HuH-7.5 (cell line): ENCODE results near the gene ELF5.
A peak's percentile ranks its signal among the peaks of the same experiment; 100 is the strongest.

Experiments used
- DNase-seq: peaks from one replicate; pipeline ENCODE4 v3.0.0; 2011; ENCODE audit warnings: low spot score

ELF5 gene

GRCh38 chr11:34451053-34451452 is 62.5 kb downstream of the ELF5 start:
- DNase-seq: no peak

DNA sequence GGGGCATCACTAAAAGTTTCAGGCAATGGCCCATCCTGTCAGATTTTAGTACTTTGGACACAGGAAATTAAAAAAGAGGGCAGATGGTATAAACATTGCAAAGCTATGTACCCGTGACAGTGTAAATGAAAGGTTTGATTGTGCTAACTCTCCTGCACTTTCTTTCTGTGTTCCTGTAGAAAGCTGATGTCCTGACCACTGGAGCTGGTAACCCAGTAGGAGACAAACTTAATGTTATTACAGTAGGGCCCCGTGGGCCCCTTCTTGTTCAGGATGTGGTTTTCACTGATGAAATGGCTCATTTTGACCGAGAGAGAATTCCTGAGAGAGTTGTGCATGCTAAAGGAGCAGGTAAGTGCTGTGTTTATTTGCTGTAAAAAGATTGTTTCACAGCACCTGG is 64.6 kb downstream of the ELF5 start:
- no peak for DNase-seq

- DNase-seq: no peak
These were observed 65.2 kb downstream of the ELF5 start for GRCh38 chr11:34448223-34448994.

- DNase-seq: no peak
These were observed 66.5 kb downstream of the ELF5 start for GRCh38 chr11:34447044-34447443.

DNA sequence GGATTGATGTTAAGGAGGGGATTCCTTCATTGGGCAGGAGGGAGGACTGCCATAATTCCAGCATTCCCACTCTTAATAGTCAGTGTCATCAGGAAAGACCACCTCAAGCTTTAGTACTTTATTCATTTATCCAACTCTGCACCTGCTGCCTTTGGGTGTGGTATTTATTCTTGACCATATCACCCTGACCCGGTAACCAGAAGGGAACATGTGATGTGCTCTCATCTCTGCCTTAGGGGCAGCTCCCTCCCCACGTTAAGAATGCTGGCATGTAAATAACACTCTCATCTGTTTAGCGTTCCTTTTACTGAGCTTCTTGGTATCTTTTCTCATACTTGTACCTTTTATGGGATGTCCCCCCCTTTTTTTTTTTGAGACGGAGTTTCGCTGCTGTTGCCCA is 67.2 kb downstream of the ELF5 start:
- no peak for DNase-seq

DNA sequence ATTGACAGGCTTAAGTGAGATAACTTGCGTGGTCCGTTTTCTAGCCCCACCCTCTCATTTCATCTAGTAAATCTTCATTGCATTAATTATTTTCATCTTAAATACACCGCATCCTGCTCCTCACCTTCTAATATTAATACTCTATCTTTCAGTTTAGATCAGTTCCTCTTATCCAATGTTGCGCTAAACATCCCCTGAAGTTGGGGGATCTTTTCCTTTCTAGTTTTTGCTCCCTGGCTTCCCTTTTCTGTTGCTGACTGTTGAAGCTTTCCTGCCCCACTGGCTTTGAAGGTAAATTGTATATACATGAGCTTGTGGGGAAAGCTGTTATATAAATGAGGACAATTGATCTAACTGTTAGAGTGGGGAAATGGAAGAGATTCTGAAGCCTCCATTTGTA is 67.6 kb downstream of the ELF5 start:
- no peak for DNase-seq

- DNase-seq: no peak
These were observed 69.2 kb downstream of the ELF5 start for GRCh38 chr11:34444428-34444827.

DNA sequence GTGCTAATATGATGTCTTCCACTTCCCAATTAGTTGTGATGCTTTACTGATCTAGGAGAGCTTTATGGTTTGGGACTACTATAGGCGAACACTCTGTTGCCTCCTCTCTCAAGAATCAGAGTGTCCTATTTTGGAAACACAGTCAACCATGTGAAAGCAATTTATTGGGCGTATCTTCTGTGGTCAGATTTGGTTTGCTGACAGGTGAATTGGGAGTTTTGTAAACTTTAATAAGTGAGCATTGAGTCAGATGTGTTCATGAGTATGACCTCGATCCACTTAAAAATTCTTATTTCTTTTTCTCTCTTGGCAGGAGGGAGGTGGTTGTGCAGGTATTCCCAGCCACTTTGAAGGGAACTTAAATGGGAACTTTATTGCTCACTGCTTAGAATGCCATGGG is 70.5 kb downstream of the ELF5 start:
- no peak for DNase-seq

DNA sequence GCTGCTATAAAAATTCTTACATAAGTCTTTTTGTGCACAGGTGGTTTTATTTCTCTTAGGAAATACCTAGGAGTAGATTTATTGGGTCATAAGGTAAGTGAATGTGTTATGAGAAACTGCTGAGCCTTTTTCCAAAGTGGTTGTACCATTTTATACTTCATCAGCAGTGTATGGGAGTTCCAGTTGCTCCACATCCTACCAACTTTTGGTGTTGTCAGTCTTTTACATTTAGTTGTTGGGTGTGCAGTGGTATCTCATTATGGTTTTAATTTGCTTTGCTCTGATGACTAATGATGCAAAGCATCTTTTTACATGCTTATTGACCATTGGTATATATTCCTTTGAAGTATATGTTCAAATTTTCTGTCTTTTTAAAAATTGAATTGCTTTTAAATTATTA is 71.8 kb downstream of the ELF5 start:
- no peak for DNase-seq

GRCh38 chr11:34439610-34440198 is 73.9 kb downstream of the ELF5 start:
- no peak for DNase-seq

DNA sequence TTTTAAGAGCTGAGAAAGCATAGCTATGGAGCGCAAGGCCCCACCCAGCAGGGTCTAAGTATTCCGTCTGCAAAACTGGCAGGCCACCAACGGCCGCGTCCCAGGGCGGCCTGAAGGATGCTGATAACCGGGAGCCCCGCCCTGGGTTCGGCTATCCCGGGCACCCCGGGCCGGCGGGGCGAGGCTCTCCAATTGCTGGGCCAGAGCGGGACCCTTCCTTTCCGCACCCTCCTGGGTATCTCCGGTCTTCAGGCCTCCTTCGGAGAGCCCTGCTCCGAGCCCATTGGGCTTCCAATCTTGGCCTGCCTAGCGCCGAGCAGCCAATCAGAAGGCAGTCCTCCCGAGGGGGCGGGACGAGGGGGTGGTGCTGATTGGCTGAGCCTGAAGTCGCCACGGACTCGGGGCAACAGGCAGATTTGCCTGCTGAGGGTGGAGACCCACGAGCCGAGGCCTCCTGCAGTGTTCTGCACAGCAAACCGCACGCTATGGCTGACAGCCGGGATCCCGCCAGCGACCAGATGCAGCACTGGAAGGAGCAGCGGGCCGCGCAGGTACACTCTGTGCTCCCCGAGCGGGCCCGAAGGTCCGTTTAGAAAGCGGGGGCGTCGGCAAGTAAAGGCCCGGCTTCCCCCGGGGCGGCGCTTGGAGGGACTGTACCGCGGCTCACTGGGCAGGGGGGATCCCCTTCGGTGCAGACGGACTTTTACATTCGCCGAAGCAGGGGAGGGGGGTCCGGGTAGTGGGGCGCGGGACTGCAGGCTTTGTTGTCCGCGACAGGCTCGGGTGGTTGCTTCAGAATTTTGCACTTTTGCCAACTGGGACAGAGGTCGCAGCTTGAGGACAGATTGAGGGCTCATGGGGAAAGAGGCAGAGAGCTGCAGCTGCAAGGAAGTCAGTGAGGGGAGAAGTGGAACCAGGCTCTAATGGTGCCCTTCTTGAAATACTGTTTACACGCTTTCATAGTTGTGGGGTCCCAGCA is 74.8 kb downstream of the ELF5 start, which contains the start of gene CAT:
TSS of gene CAT (plus strand) at position 406 of the 979 bp plus-strand sequence. CDS start at position 486, 80 bp downstream.
- DNase-seq: peak; percentile 75

DNA sequence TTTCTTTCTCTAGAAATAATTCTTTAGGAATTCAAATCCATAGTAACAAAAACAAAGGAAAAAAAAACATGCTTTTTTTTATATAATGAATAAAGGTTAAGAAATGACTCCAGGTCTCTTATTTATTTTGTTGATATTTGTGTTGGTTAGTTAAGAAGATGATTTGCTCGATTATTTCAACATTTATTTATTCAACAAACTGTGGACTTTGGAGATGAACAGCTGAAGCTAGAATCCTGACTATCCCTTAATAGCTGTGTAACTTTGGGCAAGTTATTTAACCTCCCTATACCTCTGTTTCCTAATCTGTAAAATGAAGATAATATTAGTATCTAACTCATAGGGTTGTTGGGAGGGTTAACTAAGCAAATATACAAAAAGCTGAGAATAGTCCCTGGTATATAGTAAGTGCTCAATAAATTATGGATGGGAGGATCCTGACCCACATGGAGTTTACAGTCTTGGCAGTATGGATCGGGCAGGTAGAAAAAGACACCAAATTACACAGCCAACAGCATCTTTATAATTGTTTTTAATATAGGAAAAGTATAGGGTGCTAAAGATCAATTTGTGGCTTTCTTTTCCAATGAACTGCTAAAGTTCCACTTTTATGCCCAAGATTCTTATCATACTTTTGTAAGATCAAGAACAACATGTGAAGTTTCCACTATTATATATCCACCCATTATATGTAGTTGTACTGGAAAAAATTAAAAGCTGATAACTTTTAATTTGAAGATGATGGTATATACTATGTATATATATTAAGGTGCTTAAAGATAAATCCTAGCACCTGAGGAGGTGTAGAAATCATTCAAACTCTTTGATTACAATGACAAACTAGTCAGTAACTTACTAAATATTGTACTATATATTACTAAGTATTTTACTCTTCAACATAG is 76.1 kb downstream of the ELF5 start:
- DNase-seq: no peak

DNA sequence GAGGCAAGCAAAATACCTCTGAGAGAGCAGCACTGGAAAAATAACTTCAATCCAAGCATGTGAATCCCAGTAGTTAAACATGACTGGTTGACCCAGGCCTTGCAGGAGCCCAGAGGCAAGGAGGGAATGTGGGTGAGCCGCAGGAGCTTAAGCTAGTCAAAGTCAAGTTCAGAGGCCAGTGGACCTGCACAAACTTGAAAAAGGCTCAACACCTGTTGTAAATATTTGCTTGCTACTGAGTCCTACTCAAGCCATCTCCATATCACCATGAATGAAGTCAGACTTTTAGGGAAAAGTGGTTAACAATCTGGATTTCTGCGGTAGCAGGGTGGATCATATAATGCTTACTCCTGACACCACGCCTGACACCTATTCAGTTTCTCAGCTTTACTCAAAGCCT is 79.7 kb downstream of the ELF5 start:
- no peak for DNase-seq

GRCh38 chr11:34432822-34433221 is 80.8 kb downstream of the ELF5 start:
- DNase-seq: no peak

DNA sequence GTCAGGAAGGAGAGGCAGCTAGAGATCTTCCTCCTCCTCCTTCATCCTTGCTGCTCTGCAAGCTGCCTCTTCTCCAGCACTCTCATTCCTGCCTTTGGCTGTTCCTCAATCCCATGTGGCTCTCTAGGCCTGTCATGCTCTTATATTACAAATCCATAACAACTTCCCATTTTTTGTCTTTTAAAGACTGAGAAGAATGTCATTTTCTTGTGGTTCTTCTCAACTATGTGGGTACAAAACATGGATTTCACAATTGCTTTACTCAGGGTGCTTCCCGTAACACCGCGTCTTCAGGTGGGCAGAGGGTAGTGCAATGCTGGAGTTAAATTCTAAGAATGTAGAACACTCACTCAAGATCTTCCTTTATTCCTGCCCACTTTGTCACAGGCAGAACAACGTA is 81.6 kb downstream of the ELF5 start:
- no peak for DNase-seq
